Mucosa of descending colon (tissue), 3 donors: ENCODE measurements around the gene RIPPLY3. TPM values are rescaled to one million over a fixed set of nuclear protein-coding genes. Genes with fewer than 3 reads are reported as not detected.
"Not testable (repeated sequence)": the region's sequence is repeated elsewhere in the genome, so short reads cannot be mapped to it uniquely, and the experiment has no call there.

ENCODE experiments used
- ATAC-seq: fragments of 200-7000 bp; cut with Tn5 transposase; one replicate; pipeline ENCODE4 v1.9.1; 2020; ENCODE audit warnings: mild to moderate bottlenecking, moderate library complexity
- DNase-seq, 3 donors: peaks; one replicate each; pipeline ENCODE4 v3.0.0-alpha.2; 2020
- H3K36me3 ChIP-seq: fragments of 200-600 bp; one replicate; pipeline ENCODE4 v1.8.0; 2021; ENCODE audit warnings: low read depth, mild to moderate bottlenecking
- H3K4me1 ChIP-seq: fragments of 200-600 bp; one replicate; pipeline ENCODE4 v1.8.0; 2021; ENCODE audit warnings: low read depth, mild to moderate bottlenecking
- H3K4me3 ChIP-seq: fragments of 200-600 bp; one replicate; pipeline ENCODE4 v1.8.0; 2021; ENCODE audit warnings: mild to moderate bottlenecking
- H3K9me3 ChIP-seq: fragments of 200-600 bp; one replicate; pipeline ENCODE4 v1.8.0; 2021; ENCODE audit warnings: mild to moderate bottlenecking
- CTCF ChIP-seq: fragments of 200-600 bp; IDR thresholded peaks from one replicate; pipeline ENCODE4 v1.8.0; 2022; ENCODE audit warnings: antibody characterized with exemption, mild to moderate bottlenecking
- intact Hi-C, 2 donors: fragments of 100-400 bp; cut with DNase I in 1 of 2; cut with micrococcal nuclease in 1 of 2; formaldehyde crosslinking; loops; one replicate each; pipeline versions ENCODE4 v1.11.0 to v1.11.1; 2022; cut with DNase I, micrococcal nuclease
- total RNA-seq, 3 donors: library from RNA; stranded (reverse); fragmentation: NEBNext Ultra II Directional in 2 of 3; extraction: Animal tissue kit (Norgen Biotek cat#: 25700) in 2 of 3; gene quantifications; one replicate each; pipeline versions ENCODE4 v1.2.1 to v1.2.4, GENCODE V29; 2021 to 2023
- donor health status: DM: no; HTN: no; CAD: no; lungs with moderate emphysema.
- donor health status: DM: no; HTN: no; CAD: no.
- donor health status: DM: no; HTN: yes; CAD: no.

RIPPLY3 gene
- total RNA-seq, 3 donors from 2014 or later = not detected

- intact Hi-C loops = no loop called here
Observed at GRCh38 chr21:37028570-37028969, 22.1 kb downstream of the RIPPLY3 start.

GRCh38 chr21:37030864-37031263 lies 24.4 kb downstream of the RIPPLY3 start:
- no peaks in the 10 kb centered on the region for H3K9me3 ChIP-seq
- TF ChIP-seq CTCF = no peak
- DNase-seq (no peak), ATAC-seq (no peak)
- H3K4me3 ChIP-seq = no peak overlapping the region
- intact Hi-C loops = no loop called here
- no peaks in the 10 kb centered on the region for H3K4me1 ChIP-seq
- H3K36me3 ChIP-seq = no peaks in the 10 kb centered on the region

More at GRCh38 chr21:37028570-37028969, 22.1 kb downstream of the RIPPLY3 start:
- DNase-seq = no peak
- ATAC-seq = no peak
- Histone ChIP-seq H3K4me1 (no peaks in the 10 kb centered on the region), H3K36me3 (no peaks in the 10 kb centered on the region), H3K9me3 (no peaks in the 10 kb centered on the region), H3K4me3 (no peak overlapping the region)
- no peak for TF ChIP-seq CTCF

- no peak for DNase-seq
- intact Hi-C loops = no loop called here
- TF ChIP-seq CTCF = no peak
- no peak for ATAC-seq
- Histone ChIP-seq H3K9me3 (no peaks in the 10 kb centered on the region), H3K4me1 (no peaks in the 10 kb centered on the region), H3K36me3 (no peaks in the 10 kb centered on the region), H3K4me3 (no peak overlapping the region)
Observed at GRCh38 chr21:37032293-37032692, 25.8 kb downstream of the RIPPLY3 start.

- Histone ChIP-seq H3K4me3 (no peak overlapping the region), H3K36me3 (no peaks in the 10 kb centered on the region), H3K4me1 (no peaks in the 10 kb centered on the region), H3K9me3 (no peaks in the 10 kb centered on the region)
- ATAC-seq (peak; percentile 69), DNase-seq (no peak)
- intact Hi-C loops = no loop called here
- no peak for TF ChIP-seq CTCF
Observed at GRCh38 chr21:37032877-37033471, 26.5 kb downstream of the RIPPLY3 start.

- H3K4me3 ChIP-seq, DNase-seq, ATAC-seq, H3K4me1 ChIP-seq, H3K9me3 ChIP-seq, H3K36me3 ChIP-seq, intact Hi-C loops: not testable (repeated sequence)
Observed at GRCh38 chr21:37034394-37034793, 27.9 kb downstream of the RIPPLY3 start.

- intact Hi-C loops = no loop called here
- Histone ChIP-seq H3K4me1 (no peaks in the 10 kb centered on the region), H3K4me3 (no peak overlapping the region), H3K36me3 (no peaks in the 10 kb centered on the region), H3K9me3 (no peaks in the 10 kb centered on the region)
- DNase-seq (no peak), ATAC-seq (no peak)
- TF ChIP-seq CTCF = no peak
Observed at GRCh38 chr21:37036177-37036576, 29.7 kb downstream of the RIPPLY3 start.
